GM12878 (cell line): ENCODE data around the gene WNK1. TPM values are rescaled to one million over a fixed set of nuclear protein-coding genes. Genes with fewer than 3 reads are reported as not detected.

Experiments used
- ATAC-seq: fragments of 200-7000 bp; cut with Tn5 transposase; 3 replicates; pipeline ENCODE4 v1.9.1; 2020; ENCODE audit warnings: mild to moderate bottlenecking, moderate library complexity
- BruUV-seq: library from RNA; stranded (reverse); fragments of 400-500 nt; replicated peaks from 2 replicates; lab custom pipeline; 2021; lab: Mats Ljungman, UMichigan
- CTCF ChIA-PET: fragments of 300-600 bp; sonication (Branson Sonifier 250); formaldehyde crosslinking; extraction: SDS; loops from one replicate; lab custom pipeline; 2021; ENCODE audit warnings: inconsistent platforms; lab: Yijun Ruan, JAX
- POLR2A ChIA-PET: fragments of 350-600 bp; formaldehyde crosslinking; extraction: SDS; loops from one replicate; lab custom pipeline; 2021; ENCODE audit warnings: inconsistent platforms; lab: Charles Lee
- RAD21 ChIA-PET: fragments of 300-600 bp; sonication (Branson Sonifier 250); formaldehyde crosslinking; loops from one replicate; lab custom pipeline; 2023; ENCODE audit warnings: antibody characterized with exemption; ENCODE audit not compliant: unreplicated experiment; lab: Charles Lee
- SMC1A ChIA-PET: fragments of 300-600 bp; sonication (Branson Sonifier 250); formaldehyde crosslinking; loops from one replicate; lab custom pipeline; 2023; ENCODE audit not compliant: unreplicated experiment, uncharacterized antibody; lab: Charles Lee
- DNase-seq: peaks from one replicate; pipeline ENCODE4 v3.0.0-alpha.2; 2011; ENCODE audit warnings: low read depth, low spot score
- FAIRE-seq: peaks from 3 replicates; lab custom pipeline; 2011; peaks lifted over from hg19 to GRCh38; lab: Jason Lieb, UNC
- H2AFZ ChIP-seq: 2 replicates; pipeline ENCODE4 v1.6.0; 2011; ENCODE audit warnings: low read depth, low read length, control low read depth; ENCODE audit not compliant: control insufficient read depth
- H3K27ac ChIP-seq: 2 replicates; pipeline ENCODE4 v1.5.1; 2011; ENCODE audit warnings: control low read depth; ENCODE audit not compliant: control insufficient read depth, insufficient read depth
- H3K27me3 ChIP-seq, 2 experiments: replicated peaks in 1 of 2; 2 replicates each; pipeline versions ENCODE4 v1.6.0 to v1.6.1; 2011; ENCODE audit warnings: low read length in 1 of 2; ENCODE audit not compliant: control insufficient read depth in 2 of 2, insufficient read depth in 2 of 2
- H3K36me3 ChIP-seq, 2 experiments: 2 replicates each; pipeline ENCODE4 v1.5.1; 2011; ENCODE audit warnings: low read length in 1 of 2; ENCODE audit not compliant: control insufficient read depth in 2 of 2, insufficient read depth in 2 of 2
- H3K4me1 ChIP-seq: 2 replicates; pipeline ENCODE4 v1.6.1; 2011; ENCODE audit warnings: mild to moderate bottlenecking, low read length, moderate library complexity, mixed read lengths; ENCODE audit not compliant: control insufficient read depth, insufficient read depth
- H3K4me2 ChIP-seq: 2 replicates; pipeline ENCODE4 v1.6.0; 2011; ENCODE audit warnings: control low read depth; ENCODE audit not compliant: control insufficient read depth, insufficient read depth
- H3K4me3 ChIP-seq: fragments of 200-600 bp; sonication (generic); 2 replicates; pipeline ENCODE4 v1.5.1; 2016
- H3K79me2 ChIP-seq: 2 replicates; pipeline ENCODE4 v1.6.0; 2011; ENCODE audit warnings: low read length; ENCODE audit not compliant: control insufficient read depth, insufficient read depth
- H3K9ac ChIP-seq: 2 replicates; pipeline ENCODE4 v1.8.0; 2011; ENCODE audit warnings: low read length, control low read depth, mixed read lengths; ENCODE audit not compliant: control insufficient read depth, insufficient read depth
- H3K9me3 ChIP-seq: replicated peaks from 3 replicates; pipeline ENCODE4 v1.5.1; 2011; ENCODE audit warnings: mild to moderate bottlenecking, low read length; ENCODE audit not compliant: control insufficient read depth, insufficient read depth
- H4K20me1 ChIP-seq: 2 replicates; pipeline ENCODE4 v1.6.0; 2011; ENCODE audit not compliant: control insufficient read depth, insufficient read depth
- CHD4 ChIP-seq: fragments of 200-600 bp; sonication (generic); IDR thresholded peaks from 2 replicates; pipeline ENCODE4 v1.6.1; 2016; ENCODE audit warnings: mild to moderate bottlenecking
- CREM ChIP-seq: IDR thresholded peaks from 2 replicates; pipeline ENCODE4 v1.6.1; 2014; ENCODE audit warnings: antibody characterized with exemption, low read depth
- ETV6 ChIP-seq, 2 experiments: fragments of 450-650 bp in 1 of 2; IDR thresholded peaks in 1 of 2; conservative IDR thresholded peaks in 1 of 2; 2 replicates each; pipeline ENCODE4 v1.6.1; 2014; ENCODE audit warnings: antibody characterized with exemption in 1 of 2, borderline replicate concordance in 1 of 2, low read depth in 1 of 2, mild to moderate bottlenecking in 1 of 2, moderate library complexity in 1 of 2
- FOXM1 ChIP-seq: IDR thresholded peaks from 2 replicates; pipeline ENCODE4 v1.6.1; 2012; ENCODE audit warnings: low read depth, mild to moderate bottlenecking, inconsistent platforms, low read length, moderate library complexity
- JUNB ChIP-seq: IDR thresholded peaks from 2 replicates; pipeline ENCODE4 v1.6.1; 2016; ENCODE audit warnings: antibody characterized with exemption, mild to moderate bottlenecking
- LARP7 ChIP-seq: fragments of 450-650 bp; IDR thresholded peaks from 2 replicates; pipeline ENCODE4 v1.6.1; 2017; ENCODE audit warnings: mild to moderate bottlenecking
- NBN ChIP-seq: fragments of 450-650 bp; IDR thresholded peaks from 2 replicates; pipeline ENCODE4 v1.6.1; 2016
- NFYB ChIP-seq: IDR thresholded peaks from 2 replicates; pipeline ENCODE4 v1.6.1; 2011; ENCODE audit warnings: low read depth, mild to moderate bottlenecking, low read length, improper control_type of control experiment, moderate library complexity; ENCODE audit not compliant: insufficient read depth
- NR2C1 ChIP-seq: fragments of 450-650 bp; IDR thresholded peaks from 2 replicates; pipeline ENCODE4 v1.6.1; 2017; ENCODE audit warnings: antibody characterized with exemption, mild to moderate bottlenecking, moderate library complexity
- PML ChIP-seq: IDR thresholded peaks from 2 replicates; pipeline ENCODE4 v1.6.1; 2012; ENCODE audit warnings: low read length, inconsistent platforms
- SP1 ChIP-seq: IDR thresholded peaks from one replicate; pipeline ENCODE4 v1.6.1; 2011; ENCODE audit warnings: low read depth, low read length
- WGBS: methylation state at CpG from one replicate; pipeline ENCODE4 v1.1.6; 2016; ENCODE audit warnings: low lambda C conversion rate; ENCODE audit not compliant: insufficient replicate concordance, insufficient coverage; ENCODE audit errors: missing lambda C conversion rate; 5-methylcytosine and 5-hydroxymethylcytosine counted together
- in situ Hi-C: fragments of 300-500 bp; cut with MboI; formaldehyde crosslinking; loops from 9 replicates; pipeline ENCODE4 v1.14.3; 2018; ENCODE audit warnings: mixed read lengths
- intact Hi-C: fragments of 100-400 bp; cut with micrococcal nuclease; formaldehyde crosslinking; loops from one replicate; pipeline ENCODE4 v1.14.2; 2022; ENCODE audit not compliant: unreplicated experiment
- polyA plus RNA-seq, 11 experiments: library from polyadenylated mRNA; depleted of rRNA in 4 of 11; unstranded in 6 of 11; stranded (reverse) in 5 of 11; fragments of >200 nt; fragmentation: Nextera tagmentation in 4 of 11; fragmentation: Illumina TruSeq in 1 of 11; extraction: Ambion mirVana in 4 of 11; extraction: Trizol in 1 of 11; gene quantifications; 1 replicate in 1 of 11; 2 replicates in 10 of 11; pipeline versions ENCODE4 v1.2.1 to v1.2.3, GENCODE V29; 2011 to 2016; ENCODE audit warnings: inconsistent platforms in 2 of 11, missing spikeins in 2 of 11, low read depth in 1 of 11
- total RNA-seq, 4 experiments: library from RNA; depleted of rRNA in 3 of 4; stranded (reverse); fragments of >200 nt in 3 of 4; fragmentation: Illumina TruSeq in 1 of 4; extraction: Trizol in 1 of 4; gene quantifications; 2 replicates each; pipeline versions ENCODE4 v1.2.1 to v1.2.3, GENCODE V29; 2013 to 2021

The WNK1 gene
- total and polyA plus RNA-seq, 10 of the 15 experiments (the other 5 are each of a cell fraction or from before 2014, with no cell fraction given): 9.6 to 151 (median 86.6) TPM

- TF ChIP-seq CHD4 (0 out of 2 replicates have a peak, but pooled peaks have one; percentile 9), PML (no peak), CREM (0 out of 2 replicates have a peak, but pooled peaks have one; percentile 21), NBN (no peak), ETV6 (conservative IDR thresholded peaks at IDR 0.05 in 1 of 2, IDR thresholded peaks at IDR 0.05 in 1 of 2; ENCODE audit: borderline replicate concordance in 1 of 2, low read depth in 1 of 2) (no peak), SP1 (no peak), LARP7 (no peak), JUNB (peak; percentile 51; the same call in 1 of the 2 replicates)
Measured at GRCh38 chr12:779745-780734, 27.7 kb downstream of the WNK1 start (continued).

GRCh38 chr12:780750-781379 is 28.5 kb downstream of the WNK1 start:
- peaks cover 93% of the 10 kb centered on the region for H3K79me2 ChIP-seq
- no peaks in the 10 kb centered on the region; the same call in 1 of the 3 replicates for H3K9me3 ChIP-seq
- H4K20me1 ChIP-seq: no peaks in the 10 kb centered on the region; the same call in 1 of the 2 replicates
- ChIA-PET CTCF (interaction anchor here (0.7 to 2.4 kb wide), 17 partner anchors 10 to 211 kb away, joined by 3 to 12 read pairs (median 3); no protein-coding TSS in a partner anchor), RAD21 (interaction anchor here (0.6 to 3.4 kb wide), 22 partner anchors 10 to 312 kb away, joined by 3 to 29 read pairs (median 3); partner anchors contain the start of gene RAD52), SMC1A (interaction anchor here (0.8 to 2.8 kb wide), 23 partner anchors 10 to 175 kb away, joined by 3 to 26 read pairs (median 5); partner anchors contain the start of gene WNK1), POLR2A (interaction anchor here (0.7 to 1.9 kb wide), 5 partner anchors 10 to 32 kb away, joined by 3 to 9 read pairs (median 4); no protein-coding TSS in a partner anchor)
- peak overlapping the region; percentile 61 for H3K4me2 ChIP-seq
- H3K27ac ChIP-seq: peak overlapping the region; percentile 46
- H3K9ac ChIP-seq: no peak overlapping the region
- peaks cover 22% of the 10 kb centered on the region for H3K4me1 ChIP-seq
- H3K36me3 ChIP-seq: 0 out of 4 replicates have a peak, but pooled peaks cover 0 to 2% of the 10 kb centered on the region in 2 experiments
- 0 out of 2 replicates have a peak overlapping the region, but pooled peaks have one; percentile 1 for H3K4me3 ChIP-seq
- WGBS: 17% methylated on average over 2 of the region's 2 CpGs
- ATAC-seq (peak; percentile 58), FAIRE-seq (no peak), DNase-seq (no peak)
- H2AFZ ChIP-seq: no peak overlapping the region
- BruUV-seq: no TSS peak
- no peaks in the 10 kb centered on the region for H3K27me3 ChIP-seq
- intact Hi-C loops: no loop called here
- in situ Hi-C loops: no loop called here
- TF ChIP-seq NFYB: 0 out of 2 replicates have a peak, but pooled peaks have one; percentile 14
- no peak for TF ChIP-seq FOXM1
- no peak for TF ChIP-seq NR2C1
